ENCODE data around the gene PRKCZ. TPM values are rescaled to one million over a fixed set of nuclear protein-coding genes. Genes with fewer than 3 reads are reported as not detected.

Gene PRKCZ
- total RNA-seq, 2 donors from 2014 or later = 50.4 to 72.2 TPM

GRCh38 chr1:2192031-2192995, 142.1 kb downstream of the PRKCZ start:
- intact Hi-C loops (cut with DNase I) = loop anchor here (10.0 kb wide), 1 partner anchor 452 kb away; no protein-coding TSS in a partner anchor
- no peak for TF ChIP-seq CTCF (IDR thresholded peaks at IDR 0.05)
- H3K4me1 ChIP-seq = peaks cover 26% of the 10 kb centered on the region
- no peak overlapping the region for H3K9ac ChIP-seq (ENCODE audit: low read depth in 2 of 2, low read length in 2 of 2)
- H3K27ac ChIP-seq = peak overlapping the region; percentile 34
- H3K27me3 ChIP-seq = no peaks in the 10 kb centered on the region
- DNase-seq = no peak
- no peaks in the 10 kb centered on the region for H3K36me3 ChIP-seq
- H3K9me3 ChIP-seq = no peaks in the 10 kb centered on the region
- no peak overlapping the region for H3K4me3 ChIP-seq

- DNase-seq = no peak
- Histone ChIP-seq H3K4me3 (peak overlapping the region; percentile 56), H3K4me1 (peaks cover 29% of the 10 kb centered on the region), H3K36me3 (no peaks in the 10 kb centered on the region), H3K9me3 (no peaks in the 10 kb centered on the region), H3K27me3 (no peaks in the 10 kb centered on the region), H3K27ac (peak overlapping the region; percentile 37), H3K9ac (ENCODE audit: low read depth in 2 of 2, low read length in 2 of 2) (peak overlapping the region; percentile 41 to 58)
- intact Hi-C loops (cut with DNase I) = loop anchor here (10.0 kb wide), 1 partner anchor 451 kb away; no protein-coding TSS in a partner anchor
- TF ChIP-seq CTCF (IDR thresholded peaks at IDR 0.05) = no peak
Observed at GRCh38 chr1:2193514-2194281, 143.5 kb downstream of the PRKCZ start.

GRCh38 chr1:2194319-2194897, 144.2 kb downstream of the PRKCZ start, which contains the start of gene FAAP20:
Gene FAAP20 (minus strand): TSS chr1:2194772. CDS start chr1:2194749, 23 bp downstream.
- Histone ChIP-seq H3K36me3 (no peaks in the 10 kb centered on the region), H3K4me1 (peaks cover 33% of the 10 kb centered on the region), H3K4me3 (peak within 1 kb of the TSS; percentile 56), H3K27ac (peak within 1 kb of the TSS; percentile 98), H3K9ac (ENCODE audit: low read depth in 2 of 2, low read length in 2 of 2) (peak within 1 kb of the TSS; percentile 73 to 82), H3K9me3 (no peaks in the 10 kb centered on the region), H3K27me3 (no peaks in the 10 kb centered on the region)
- DNase-seq = no peak
- intact Hi-C loops (cut with DNase I) = loop anchor here (10.0 kb wide), 1 partner anchor 450 kb away; no protein-coding TSS in a partner anchor
- TF ChIP-seq CTCF (IDR thresholded peaks at IDR 0.05) = no peak

GRCh38 chr1:2194898-2195673, 144.9 kb downstream of the PRKCZ start:
- Histone ChIP-seq H3K27me3 (no peaks in the 10 kb centered on the region), H3K9ac (ENCODE audit: low read depth in 2 of 2, low read length in 2 of 2) (peak overlapping the region; percentile 73 to 82), H3K4me3 (peak overlapping the region; percentile 56), H3K4me1 (peaks cover 31% of the 10 kb centered on the region), H3K27ac (peak overlapping the region; percentile 98), H3K36me3 (no peaks in the 10 kb centered on the region), H3K9me3 (no peaks in the 10 kb centered on the region)
- DNase-seq = peak; percentile 93
- peak; percentile 97 for TF ChIP-seq CTCF (IDR thresholded peaks at IDR 0.05)
- intact Hi-C loops (cut with DNase I) = loop anchor here (1.0 to 10.0 kb wide), 2 partner anchors 186 to 450 kb away; no protein-coding TSS in a partner anchor

Data from colonic mucosa (tissue), 4 donors.